PFSK-1 (cell line): ENCODE results near the gene FAM217B.

Experiments used
- FOXP2 ChIP-seq: optimal IDR thresholded peaks from 2 replicates; pipeline ENCODE3; 2011; ENCODE audit warnings: borderline replicate concordance, control low read depth, inconsistent platforms; ENCODE audit not compliant: insufficient read depth; ENCODE audit errors: extremely low read length, extremely low read depth
- POLR2AphosphoS5 ChIP-seq: IDR thresholded peaks from 2 replicates; pipeline ENCODE4 v1.6.1; 2012; ENCODE audit warnings: low read depth, mild to moderate bottlenecking, control low read depth, low read length, moderate library complexity
- REST ChIP-seq, 2 experiments: IDR thresholded peaks; 2 replicates each; pipeline versions ENCODE4 v1.6.1 to v1.8.0; 2011 to 2012; ENCODE audit warnings: low read depth in 2 of 2, low read length in 2 of 2, control low read depth in 1 of 2, inconsistent platforms in 1 of 2, mild to moderate bottlenecking in 1 of 2, moderate library complexity in 1 of 2; ENCODE audit not compliant: insufficient read depth in 1 of 2
- SIN3A ChIP-seq: IDR thresholded peaks from 2 replicates; pipeline ENCODE4 v1.6.1; 2012; ENCODE audit warnings: mild to moderate bottlenecking, low read length, moderate library complexity, borderline replicate concordance; ENCODE audit not compliant: insufficient read depth
- TAF1 ChIP-seq: IDR thresholded peaks from 2 replicates; pipeline ENCODE4 v1.6.1; 2012; ENCODE audit warnings: low read length, control low read depth, borderline replicate concordance; ENCODE audit not compliant: insufficient read depth

- TF ChIP-seq REST (IDR thresholded peaks at IDR 0.05; ENCODE audit: insufficient read depth in 1 of 2, low read depth in 2 of 2, low read length in 2 of 2) (no peak), POLR2AphosphoS5 (no peak), SIN3A (no peak), TAF1 (no peak), FOXP2 (no peak)
Observed at GRCh38 chr20:59945731-59946130, 5.5 kb downstream of the FAM217B start.
